ENCODE data around the gene SLC16A7. TPM values are rescaled to one million over a fixed set of nuclear protein-coding genes. Genes with fewer than 3 reads are reported as not detected.

Gene SLC16A7
- total and polyA plus RNA-seq, 4 donors, result 0.88 to 60.2 (median 25.6) TPM

GRCh38 chr12:59651229-59651920 lies 55.5 kb downstream of the SLC16A7 start:
- Histone ChIP-seq H3K27ac (ENCODE audit: low read depth in 1 of 2, low read length in 2 of 2) (no peak overlapping the region), H3K4me3 (ENCODE audit: low read length in 2 of 2) (no peak overlapping the region), H3K27me3 (ENCODE audit: control insufficient read depth in 1 of 2, insufficient read depth in 2 of 2, low read length in 1 of 2) (no peaks in the 10 kb centered on the region), H3K4me1 (ENCODE audit: control insufficient read depth in 1 of 2, insufficient read depth in 2 of 2, low read length in 2 of 2) (peaks cover 1 to 6% of the 10 kb centered on the region in 2 donors), H3K9me3 (ENCODE audit: control insufficient read depth, low read length) (no peaks in the 10 kb centered on the region), H3K36me3 (ENCODE audit: control insufficient read depth in 1 of 2, insufficient read depth in 2 of 2, low read length in 1 of 2) (peaks cover 0 to 2% of the 10 kb centered on the region in 2 donors)
- intact Hi-C loops (cut with DNase I), result no loop called here
- ATAC-seq (ENCODE audit: low FRiP score), result no peak
- 1 to 4% methylated on average over 1 of the region's 1 CpG for WGBS, 2 donors
- no peak for DNase-seq

- ATAC-seq (ENCODE audit: low FRiP score), result no peak
- Histone ChIP-seq H3K27ac (ENCODE audit: low read depth in 1 of 2, low read length in 2 of 2) (no peak overlapping the region), H3K4me1 (ENCODE audit: control insufficient read depth in 1 of 2, insufficient read depth in 2 of 2, low read length in 2 of 2) (peaks cover 1 to 6% of the 10 kb centered on the region in 2 donors), H3K9me3 (ENCODE audit: control insufficient read depth, low read length) (no peaks in the 10 kb centered on the region), H3K27me3 (ENCODE audit: control insufficient read depth in 1 of 2, insufficient read depth in 2 of 2, low read length in 1 of 2) (no peaks in the 10 kb centered on the region), H3K36me3 (ENCODE audit: control insufficient read depth in 1 of 2, insufficient read depth in 2 of 2, low read length in 1 of 2) (no peaks in the 10 kb centered on the region), H3K4me3 (ENCODE audit: low read length in 2 of 2) (no peak overlapping the region)
- intact Hi-C loops (cut with DNase I), result no loop called here
- no peak for DNase-seq
- 4 to 28% methylated on average over 1 of the region's 1 CpG for WGBS, 2 donors
Measured at GRCh38 chr12:59652130-59652529, 56.3 kb downstream of the SLC16A7 start.

- Histone ChIP-seq H3K4me3 (ENCODE audit: low read length in 2 of 2) (no peak overlapping the region), H3K4me1 (ENCODE audit: control insufficient read depth in 1 of 2, insufficient read depth in 2 of 2, low read length in 2 of 2) (peaks cover 1 to 9% of the 10 kb centered on the region in 2 donors), H3K27ac (ENCODE audit: low read depth in 1 of 2, low read length in 2 of 2) (no peak overlapping the region), H3K36me3 (ENCODE audit: control insufficient read depth in 1 of 2, insufficient read depth in 2 of 2, low read length in 1 of 2) (no peaks in the 10 kb centered on the region), H3K27me3 (ENCODE audit: control insufficient read depth in 1 of 2, insufficient read depth in 2 of 2, low read length in 1 of 2) (no peaks in the 10 kb centered on the region), H3K9me3 (ENCODE audit: control insufficient read depth, low read length) (no peaks in the 10 kb centered on the region)
- intact Hi-C loops (cut with DNase I), result no loop called here
- ATAC-seq (ENCODE audit: low FRiP score) (no peak), DNase-seq (no peak)
Measured at GRCh38 chr12:59654061-59654460, 58.2 kb downstream of the SLC16A7 start.

GRCh38 chr12:59657266-59657665 lies 61.4 kb downstream of the SLC16A7 start:
- Histone ChIP-seq H3K4me3 (ENCODE audit: low read length in 2 of 2) (no peak overlapping the region), H3K27me3 (ENCODE audit: control insufficient read depth in 1 of 2, insufficient read depth in 2 of 2, low read length in 1 of 2) (no peaks in the 10 kb centered on the region), H3K4me1 (ENCODE audit: control insufficient read depth in 1 of 2, insufficient read depth in 2 of 2, low read length in 2 of 2) (peaks cover 1 to 3% of the 10 kb centered on the region in 2 donors), H3K9me3 (ENCODE audit: control insufficient read depth, low read length) (no peaks in the 10 kb centered on the region), H3K27ac (ENCODE audit: low read depth in 1 of 2, low read length in 2 of 2) (no peak overlapping the region), H3K36me3 (ENCODE audit: control insufficient read depth in 1 of 2, insufficient read depth in 2 of 2, low read length in 1 of 2) (no peaks in the 10 kb centered on the region)
- no peak for DNase-seq
- 66 to 68% methylated on average over 2 of the region's 2 CpGs for WGBS, 2 donors
- no peak for ATAC-seq (ENCODE audit: low FRiP score)
- intact Hi-C loops (cut with DNase I), result no loop called here

GRCh38 chr12:59657711-59658110 lies 61.9 kb downstream of the SLC16A7 start:
- Histone ChIP-seq H3K27ac (ENCODE audit: low read depth in 1 of 2, low read length in 2 of 2) (no peak overlapping the region), H3K9me3 (ENCODE audit: control insufficient read depth, low read length) (no peaks in the 10 kb centered on the region), H3K4me3 (ENCODE audit: low read length in 2 of 2) (no peak overlapping the region), H3K36me3 (ENCODE audit: control insufficient read depth in 1 of 2, insufficient read depth in 2 of 2, low read length in 1 of 2) (no peaks in the 10 kb centered on the region), H3K4me1 (ENCODE audit: control insufficient read depth in 1 of 2, insufficient read depth in 2 of 2, low read length in 2 of 2) (peaks cover 1 to 3% of the 10 kb centered on the region in 2 donors), H3K27me3 (ENCODE audit: control insufficient read depth in 1 of 2, insufficient read depth in 2 of 2, low read length in 1 of 2) (no peaks in the 10 kb centered on the region)
- ATAC-seq (ENCODE audit: low FRiP score), result no peak
- WGBS, 2 donors, result 86 to 89% methylated on average over 1 of the region's 1 CpG
- DNase-seq, result no peak
- intact Hi-C loops (cut with DNase I), result no loop called here

- Histone ChIP-seq H3K4me1 (ENCODE audit: control insufficient read depth in 1 of 2, insufficient read depth in 2 of 2, low read length in 2 of 2) (peaks cover 3% of the 10 kb centered on the region in 2 donors), H3K9me3 (ENCODE audit: control insufficient read depth, low read length) (no peaks in the 10 kb centered on the region), H3K27ac (ENCODE audit: low read depth in 1 of 2, low read length in 2 of 2) (no peak overlapping the region), H3K36me3 (ENCODE audit: control insufficient read depth in 1 of 2, insufficient read depth in 2 of 2, low read length in 1 of 2) (no peaks in the 10 kb centered on the region), H3K27me3 (ENCODE audit: control insufficient read depth in 1 of 2, insufficient read depth in 2 of 2, low read length in 1 of 2) (no peaks in the 10 kb centered on the region), H3K4me3 (ENCODE audit: low read length in 2 of 2) (no peak overlapping the region)
- intact Hi-C loops (cut with DNase I), result loop anchor here in 1 of 2 donors (5.0 kb wide), 1 partner anchor 63 kb away; the partner anchor contains the start of gene SLC16A7
- 66% methylated on average over 2 of the region's 2 CpGs for WGBS, 2 donors
- ATAC-seq (ENCODE audit: low FRiP score) (no peak), DNase-seq (no peak)
Measured at GRCh38 chr12:59660148-59660547, 64.3 kb downstream of the SLC16A7 start.

- no peak overlapping the region for H3K27ac ChIP-seq (ENCODE audit: low read depth in 1 of 2, low read length in 2 of 2)
- H3K36me3 ChIP-seq (ENCODE audit: control insufficient read depth in 1 of 2, insufficient read depth in 2 of 2, low read length in 1 of 2), result no peaks in the 10 kb centered on the region
- WGBS, 2 donors, result 95 to 99% methylated on average over 2 of the region's 2 CpGs
- intact Hi-C loops (cut with DNase I), result loop anchor here in 1 of 2 donors (5.0 kb wide), 1 partner anchor 64 kb away; the partner anchor contains the start of gene SLC16A7
- no peaks in the 10 kb centered on the region for H3K9me3 ChIP-seq (ENCODE audit: control insufficient read depth, low read length)
- H3K4me3 ChIP-seq (ENCODE audit: low read length in 2 of 2), result no peak overlapping the region
- no peak for DNase-seq
- no peak for ATAC-seq (ENCODE audit: low FRiP score)
- no peaks in the 10 kb centered on the region for H3K27me3 ChIP-seq (ENCODE audit: control insufficient read depth in 1 of 2, insufficient read depth in 2 of 2, low read length in 1 of 2)
- H3K4me1 ChIP-seq (ENCODE audit: control insufficient read depth in 1 of 2, insufficient read depth in 2 of 2, low read length in 2 of 2), result peaks cover 3% of the 10 kb centered on the region in 2 donors
Measured at GRCh38 chr12:59660921-59661597, 65.2 kb downstream of the SLC16A7 start.

- Histone ChIP-seq H3K27me3 (ENCODE audit: control insufficient read depth in 1 of 2, insufficient read depth in 2 of 2, low read length in 1 of 2) (no peaks in the 10 kb centered on the region), H3K9me3 (ENCODE audit: control insufficient read depth, low read length) (no peaks in the 10 kb centered on the region), H3K4me3 (ENCODE audit: low read length in 2 of 2) (no peak overlapping the region), H3K27ac (ENCODE audit: low read depth in 1 of 2, low read length in 2 of 2) (no peak overlapping the region), H3K4me1 (ENCODE audit: control insufficient read depth in 1 of 2, insufficient read depth in 2 of 2, low read length in 2 of 2) (peaks cover 0 to 1% of the 10 kb centered on the region in 2 donors), H3K36me3 (ENCODE audit: control insufficient read depth in 1 of 2, insufficient read depth in 2 of 2, low read length in 1 of 2) (no peaks in the 10 kb centered on the region)
- DNase-seq (no peak), ATAC-seq (ENCODE audit: low FRiP score) (no peak)
- intact Hi-C loops (cut with DNase I), result loop anchor here in 1 of 2 donors (5.0 kb wide), 1 partner anchor 67 kb away; the partner anchor contains the start of gene SLC16A7
- 4 to 13% methylated on average over 2 of the region's 2 CpGs for WGBS, 2 donors
Measured at GRCh38 chr12:59664495-59664894, 68.7 kb downstream of the SLC16A7 start.

GRCh38 chr12:59665701-59666100 lies 69.9 kb downstream of the SLC16A7 start:
- H3K27me3 ChIP-seq (ENCODE audit: control insufficient read depth in 1 of 2, insufficient read depth in 2 of 2, low read length in 1 of 2), result no peaks in the 10 kb centered on the region
- 3 to 10% methylated on average over 2 of the region's 2 CpGs for WGBS, 2 donors
- H3K4me1 ChIP-seq (ENCODE audit: control insufficient read depth in 1 of 2, insufficient read depth in 2 of 2, low read length in 2 of 2), result peaks cover 0 to 1% of the 10 kb centered on the region in 2 donors
- no peak for DNase-seq
- H3K4me3 ChIP-seq (ENCODE audit: low read length in 2 of 2), result no peak overlapping the region
- no peaks in the 10 kb centered on the region for H3K9me3 ChIP-seq (ENCODE audit: control insufficient read depth, low read length)
- H3K36me3 ChIP-seq (ENCODE audit: control insufficient read depth in 1 of 2, insufficient read depth in 2 of 2, low read length in 1 of 2), result no peaks in the 10 kb centered on the region
- no peak for ATAC-seq (ENCODE audit: low FRiP score)
- intact Hi-C loops (cut with DNase I), result no loop called here
- H3K27ac ChIP-seq (ENCODE audit: low read depth in 1 of 2, low read length in 2 of 2), result no peak overlapping the region
